Astrocyte (in vitro differentiated cells and primary cell): ENCODE data around the gene FAP.

Experiments used
- EZH2 ChIP-seq: IDR thresholded peaks from 2 replicates; pipeline ENCODE4 v1.6.1; 2012; ENCODE audit warnings: mild to moderate bottlenecking, low read length, inconsistent platforms; ENCODE audit not compliant: insufficient read depth
- TF ChIP-seq, protein P1 (sequence below): IDR thresholded peaks from 2 replicates; pipeline ENCODE4 v1.5.1; 2011; ENCODE audit warnings: low read depth, mild to moderate bottlenecking, inconsistent platforms, low read length, moderate library complexity; ENCODE audit not compliant: insufficient read depth

DNA sequence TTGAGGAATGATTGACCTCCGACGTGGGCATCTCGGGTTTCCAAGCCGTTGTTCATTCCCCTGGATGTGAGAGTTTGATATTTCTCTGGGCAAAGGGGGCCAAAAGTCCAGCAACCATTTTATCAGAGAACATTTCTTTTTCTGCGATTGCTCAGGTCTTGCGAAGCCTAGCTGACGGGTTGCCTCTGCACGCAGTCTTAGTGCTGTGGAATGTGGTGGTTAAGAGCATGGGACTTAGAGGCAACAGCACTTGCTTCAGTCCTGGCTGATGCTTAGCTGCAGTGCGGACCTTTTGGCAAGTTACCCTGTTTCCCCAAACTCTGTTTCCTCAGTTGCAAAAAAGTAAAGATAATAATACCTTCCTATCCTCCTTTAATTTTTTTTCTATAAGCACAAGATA is 45.0 kb downstream of the FAP start:
- no peak for TF ChIP-seq EZH2
- TF ChIP-seq, protein P1, sequence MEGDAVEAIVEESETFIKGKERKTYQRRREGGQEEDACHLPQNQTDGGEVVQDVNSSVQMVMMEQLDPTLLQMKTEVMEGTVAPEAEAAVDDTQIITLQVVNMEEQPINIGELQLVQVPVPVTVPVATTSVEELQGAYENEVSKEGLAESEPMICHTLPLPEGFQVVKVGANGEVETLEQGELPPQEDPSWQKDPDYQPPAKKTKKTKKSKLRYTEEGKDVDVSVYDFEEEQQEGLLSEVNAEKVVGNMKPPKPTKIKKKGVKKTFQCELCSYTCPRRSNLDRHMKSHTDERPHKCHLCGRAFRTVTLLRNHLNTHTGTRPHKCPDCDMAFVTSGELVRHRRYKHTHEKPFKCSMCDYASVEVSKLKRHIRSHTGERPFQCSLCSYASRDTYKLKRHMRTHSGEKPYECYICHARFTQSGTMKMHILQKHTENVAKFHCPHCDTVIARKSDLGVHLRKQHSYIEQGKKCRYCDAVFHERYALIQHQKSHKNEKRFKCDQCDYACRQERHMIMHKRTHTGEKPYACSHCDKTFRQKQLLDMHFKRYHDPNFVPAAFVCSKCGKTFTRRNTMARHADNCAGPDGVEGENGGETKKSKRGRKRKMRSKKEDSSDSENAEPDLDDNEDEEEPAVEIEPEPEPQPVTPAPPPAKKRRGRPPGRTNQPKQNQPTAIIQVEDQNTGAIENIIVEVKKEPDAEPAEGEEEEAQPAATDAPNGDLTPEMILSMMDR = no peak
